Aorta (tissue), 5 donors: ENCODE results near the gene MYO6. TPM values are rescaled to one million over a fixed set of nuclear protein-coding genes. Genes with fewer than 3 reads are reported as not detected.
"Not testable (repeated sequence)": the region's sequence is repeated elsewhere in the genome, so short reads cannot be mapped to it uniquely, and the experiment has no call there.

Experiments used
- ATAC-seq: fragments of 200-7000 bp; cut with Tn5 transposase; one replicate; pipeline ENCODE4 v1.9.1; 2022; ENCODE audit warnings: moderate library complexity; ENCODE audit not compliant: low FRiP score
- DNase-seq, 2 donors: peaks; one replicate each; pipeline ENCODE4 v3.0.0-alpha.2; 2020
- H3K27ac ChIP-seq, 2 donors: one replicate each; pipeline ENCODE4 v1.5.1; 2013; ENCODE audit warnings: low read length in 2 of 2, mild to moderate bottlenecking in 2 of 2, moderate library complexity in 2 of 2, control low read depth in 1 of 2, inconsistent platforms in 1 of 2, low read depth in 1 of 2
- H3K27me3 ChIP-seq, 2 donors: one replicate each; pipeline ENCODE4 v1.6.1; 2013; ENCODE audit warnings: control low read depth in 1 of 2, low read length in 1 of 2, mild to moderate bottlenecking in 1 of 2, moderate library complexity in 1 of 2; ENCODE audit not compliant: insufficient read depth in 2 of 2, control insufficient read depth in 1 of 2
- H3K36me3 ChIP-seq, 2 donors: one replicate each; pipeline ENCODE4 v1.6.1; 2013; ENCODE audit warnings: control low read depth in 1 of 2, low read length in 1 of 2, mild to moderate bottlenecking in 1 of 2; ENCODE audit not compliant: insufficient read depth in 2 of 2, control insufficient read depth in 1 of 2
- H3K4me1 ChIP-seq, 2 donors: one replicate each; pipeline ENCODE4 v1.6.1; 2013; ENCODE audit warnings: low read length in 2 of 2, control low read depth in 1 of 2, mild to moderate bottlenecking in 1 of 2, moderate library complexity in 1 of 2; ENCODE audit not compliant: insufficient read depth in 2 of 2, control insufficient read depth in 1 of 2
- H3K4me3 ChIP-seq, 2 donors: one replicate each; pipeline ENCODE4 v1.5.1; 2013; ENCODE audit warnings: low read length in 2 of 2, control low read depth in 1 of 2, mild to moderate bottlenecking in 1 of 2
- H3K9me3 ChIP-seq: one replicate; pipeline ENCODE4 v1.6.1; 2013; ENCODE audit warnings: mild to moderate bottlenecking, low read length; ENCODE audit not compliant: control insufficient read depth
- WGBS, 2 donors: extraction: QIAGEN DNeasy Blood & Tissue Kit; methylation state at CpG; one replicate each; pipeline ENCODE4 v1.1.7; 2013; 5-methylcytosine and 5-hydroxymethylcytosine counted together
- intact Hi-C, 2 donors: fragments of 100-400 bp; cut with DNase I; formaldehyde crosslinking; loops; one replicate each; pipeline versions ENCODE4 v1.14.2 to v1.15.0; 2022
- polyA plus RNA-seq, 2 donors: library from polyadenylated mRNA; stranded (reverse); fragments of 200-250 nt; gene quantifications; one replicate each; pipeline ENCODE4 v1.2.3, GENCODE V29; 2013
- total RNA-seq, 2 donors: library from RNA; stranded (reverse); fragmentation: NEBNext Ultra II Directional; extraction: Animal tissue kit (Norgen Biotek cat#: 25700); gene quantifications; one replicate each; pipeline ENCODE4 v1.2.1, GENCODE V29; 2021
- donor health status: healthy with polysubstance abuse.
- donor health status: Bipolar disorder and iron deficiency.
- donor health status: DM: no; HTN: no; CAD: no.
- donor health status: DM: no; HTN: no; CAD: no.
- donor health status: DM: yes; HTN: yes; CAD: no.

MYO6 gene
- total and polyA plus RNA-seq, 4 donors = 10.8 to 24.8 (median 18.0) TPM

DNA sequence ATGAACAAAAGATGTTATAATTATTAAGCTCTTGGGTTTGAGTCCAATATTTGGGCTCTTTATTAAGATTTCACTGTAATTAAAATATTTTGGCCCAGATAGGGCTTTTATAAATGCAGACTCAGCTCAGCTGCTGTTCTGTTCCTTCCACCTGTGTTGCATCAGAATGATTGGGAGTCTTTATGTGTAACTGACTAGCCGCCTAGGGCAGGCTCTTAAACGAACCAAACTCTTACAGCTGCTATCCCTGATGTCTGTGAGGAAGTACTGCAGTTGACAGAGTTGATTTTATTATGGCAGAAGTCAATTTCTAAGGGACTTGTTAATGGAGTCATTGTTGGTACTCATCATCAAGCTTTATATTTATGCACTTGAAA lies 144.7 kb downstream of the MYO6 start:
- WGBS, 2 donors = 76 to 88% methylated on average over 2 of the region's 2 CpGs

DNA sequence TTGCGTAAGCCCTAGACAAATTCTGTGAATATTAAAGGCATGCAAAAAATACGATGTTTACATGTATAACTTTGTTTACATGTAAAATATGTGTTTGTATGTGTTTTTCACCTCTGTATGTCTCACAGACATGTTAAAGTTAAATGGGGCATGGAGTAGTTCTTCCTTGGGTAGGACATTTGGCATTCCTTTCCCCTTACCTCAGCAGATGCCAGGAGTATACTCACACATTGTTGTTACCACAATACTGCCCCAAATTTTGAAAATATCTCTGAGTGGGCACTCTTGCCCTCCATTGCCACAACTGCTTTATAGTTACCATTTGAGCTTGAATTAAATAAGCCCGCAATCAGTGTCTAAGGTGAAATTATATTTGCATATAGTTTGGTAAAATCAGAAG lies 147.5 kb downstream of the MYO6 start:
- H3K36me3 ChIP-seq = peaks cover 0 to 2% of the 10 kb centered on the region in 2 donors
- H3K27ac ChIP-seq = no peak overlapping the region
- 58 to 94% methylated on average over 3 of the region's 3 CpGs for WGBS, 2 donors
- intact Hi-C loops = no loop called here
- ATAC-seq (no peak), DNase-seq (no peak)
- H3K9me3 ChIP-seq = no peaks in the 10 kb centered on the region
- no peaks in the 10 kb centered on the region for H3K4me1 ChIP-seq
- H3K27me3 ChIP-seq = no peaks in the 10 kb centered on the region
- no peak overlapping the region for H3K4me3 ChIP-seq

More for the DNA sequence above, 144.7 kb downstream of the MYO6 start:
- intact Hi-C loops = no loop called here
- Histone ChIP-seq H3K4me3 (no peak overlapping the region), H3K27me3 (no peaks in the 10 kb centered on the region), H3K9me3 (no peaks in the 10 kb centered on the region), H3K27ac (no peak overlapping the region), H3K36me3 (peaks cover 0 to 2% of the 10 kb centered on the region in 2 donors), H3K4me1 (no peaks in the 10 kb centered on the region)
- no peak for ATAC-seq
- no peak for DNase-seq

DNA sequence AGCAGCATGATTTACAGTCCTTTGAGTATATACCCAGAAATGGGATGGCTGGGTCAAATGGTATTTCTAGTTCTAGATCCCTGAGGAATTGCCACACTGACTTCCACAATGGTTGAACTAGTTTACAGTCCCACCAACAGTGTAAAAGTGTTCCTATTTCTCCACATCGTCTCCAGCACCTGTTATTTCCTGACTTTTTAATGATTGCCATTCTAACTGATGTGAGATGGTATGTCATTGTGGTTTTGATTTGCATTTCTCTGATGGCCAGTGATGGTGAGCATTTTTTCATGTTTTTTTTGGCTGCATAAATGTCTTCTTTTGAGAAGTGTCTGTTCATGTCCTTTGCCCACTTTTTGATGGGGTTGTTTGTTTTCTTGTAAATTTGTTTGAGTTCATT lies 151.2 kb downstream of the MYO6 start:
- H3K27me3 ChIP-seq, H3K4me3 ChIP-seq, ATAC-seq, H3K27ac ChIP-seq, H3K36me3 ChIP-seq, H3K4me1 ChIP-seq, H3K9me3 ChIP-seq, intact Hi-C loops, DNase-seq: not testable (repeated sequence)
- 90 to 92% methylated on average over 1 of the region's 1 CpG for WGBS, 2 donors

DNA sequence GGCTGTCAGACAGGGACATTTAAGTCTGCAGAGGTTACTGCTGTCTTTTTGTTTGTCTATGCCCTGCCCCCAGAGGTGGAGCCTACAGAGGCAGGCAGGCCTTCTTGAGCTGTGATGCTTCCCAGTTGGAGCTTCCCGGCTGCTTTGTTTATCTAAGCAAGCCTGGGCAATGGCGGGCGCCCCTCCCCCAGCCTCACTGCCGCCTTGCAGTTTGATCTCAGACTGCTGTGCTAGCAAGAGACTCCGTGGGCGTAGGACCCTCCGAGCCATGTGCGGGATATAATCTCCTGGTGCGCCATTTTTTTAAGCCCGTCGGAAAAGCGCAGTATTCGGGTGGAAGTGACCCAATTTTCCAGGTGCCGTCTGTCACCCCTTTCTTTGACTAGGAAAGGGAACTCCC lies 156.1 kb downstream of the MYO6 start:
- intact Hi-C loops, H3K36me3 ChIP-seq, H3K4me3 ChIP-seq, H3K27ac ChIP-seq, H3K4me1 ChIP-seq, H3K27me3 ChIP-seq, DNase-seq, H3K9me3 ChIP-seq, ATAC-seq: not testable (repeated sequence)
- WGBS, 2 donors = 94 to 95% methylated on average over 12 to 14 of the region's 14 CpGs

GRCh38 chr6:75906871-75907270 lies 157.8 kb downstream of the MYO6 start:
- Histone ChIP-seq H3K27ac (no peak overlapping the region), H3K4me3 (no peak overlapping the region), H3K27me3 (no peaks in the 10 kb centered on the region), H3K4me1 (no peaks in the 10 kb centered on the region), H3K9me3 (no peaks in the 10 kb centered on the region), H3K36me3 (no peaks in the 10 kb centered on the region)
- DNase-seq (no peak), ATAC-seq (no peak)
- intact Hi-C loops = no loop called here
- 90 to 92% methylated on average over 3 of the region's 3 CpGs for WGBS, 2 donors

GRCh38 chr6:75907444-75907843 lies 158.4 kb downstream of the MYO6 start:
- Histone ChIP-seq H3K27me3 (no peaks in the 10 kb centered on the region), H3K4me3 (no peak overlapping the region), H3K36me3 (no peaks in the 10 kb centered on the region), H3K9me3 (no peaks in the 10 kb centered on the region), H3K27ac (no peak overlapping the region), H3K4me1 (no peaks in the 10 kb centered on the region)
- 76 to 83% methylated on average over 2 of the region's 2 CpGs for WGBS, 2 donors
- no peak for ATAC-seq
- no peak for DNase-seq
- intact Hi-C loops = no loop called here

- Histone ChIP-seq H3K36me3 (peaks cover 0 to 2% of the 10 kb centered on the region in 2 donors), H3K27ac (no peak overlapping the region), H3K9me3 (no peaks in the 10 kb centered on the region), H3K4me1 (no peaks in the 10 kb centered on the region), H3K4me3 (no peak overlapping the region), H3K27me3 (no peaks in the 10 kb centered on the region)
- DNase-seq (no peak), ATAC-seq (no peak)
- intact Hi-C loops = no loop called here
Measured at GRCh38 chr6:75913040-75913439, 164.0 kb downstream of the MYO6 start.

DNA sequence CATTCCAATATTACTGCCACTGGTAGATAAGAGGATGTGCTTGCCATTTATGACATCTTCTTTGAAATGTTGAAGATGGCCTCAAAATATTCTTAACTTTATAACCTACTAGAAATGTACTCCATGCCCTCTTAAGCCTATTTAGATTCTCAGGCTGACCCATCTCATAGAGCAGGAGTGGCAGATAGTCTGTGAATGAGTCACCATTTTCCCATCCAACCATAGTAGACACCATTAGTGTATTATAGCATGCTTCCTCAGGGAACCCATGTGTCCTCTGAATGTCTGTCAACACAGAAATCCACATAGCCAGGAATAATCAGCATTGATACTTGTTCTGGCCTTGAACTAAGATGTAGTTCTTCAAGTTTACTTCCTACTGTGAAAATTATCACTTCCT lies 173.2 kb downstream of the MYO6 start:
- Histone ChIP-seq H3K9me3 (no peaks in the 10 kb centered on the region), H3K4me1 (no peaks in the 10 kb centered on the region), H3K36me3 (peaks cover 0 to 4% of the 10 kb centered on the region in 2 donors), H3K27me3 (no peaks in the 10 kb centered on the region), H3K4me3 (no peak overlapping the region), H3K27ac (no peak overlapping the region)
- DNase-seq (no peak), ATAC-seq (no peak)
- intact Hi-C loops = no loop called here

DNA sequence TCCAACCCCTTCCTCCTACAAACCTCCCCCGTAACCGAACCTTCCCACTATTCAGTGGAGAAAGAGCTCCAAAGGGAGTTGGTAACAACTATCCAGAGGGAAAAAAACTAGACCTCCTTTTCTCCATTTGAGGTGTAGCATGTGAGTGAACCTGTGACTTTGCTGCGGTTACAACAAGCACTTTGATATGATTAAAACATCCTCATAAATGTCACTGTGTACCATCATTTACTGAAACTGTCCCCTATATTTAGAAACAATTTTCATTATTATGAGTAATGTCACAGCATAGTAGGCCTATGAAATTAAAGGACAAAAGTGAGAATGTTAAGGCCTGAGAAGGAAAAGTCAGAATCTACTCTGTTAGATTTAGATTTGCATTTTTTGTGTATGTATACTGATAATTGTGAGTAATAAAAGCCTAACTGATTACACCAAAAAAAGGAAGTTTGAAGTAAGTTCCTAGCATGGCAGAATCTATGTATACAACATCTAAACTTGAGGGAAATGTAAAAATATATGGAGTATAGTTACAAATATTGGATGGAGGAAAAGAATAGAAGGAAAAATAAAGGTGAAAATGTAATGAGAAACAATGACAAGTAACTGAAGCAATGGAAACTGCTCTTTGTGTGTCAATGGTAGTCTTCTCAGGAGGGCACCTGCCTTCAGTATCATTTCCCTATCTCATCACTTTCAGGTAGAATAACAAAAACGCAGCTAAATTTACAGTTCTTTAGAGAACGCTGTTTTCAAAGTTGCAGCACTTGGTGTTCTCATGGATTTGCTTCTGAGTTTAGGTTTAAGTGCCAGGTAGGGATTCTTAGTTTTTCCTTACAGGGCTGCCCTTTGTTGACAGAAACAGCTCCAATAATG lies 177.5 kb downstream of the MYO6 start:
- 92 to 93% methylated on average over 5 of the region's 5 CpGs for WGBS, 2 donors

More for the DNA sequence above, 177.5 kb downstream of the MYO6 start:
- ATAC-seq (no peak), DNase-seq (no peak)
- intact Hi-C loops = no loop called here
- Histone ChIP-seq H3K36me3 (no peaks in the 10 kb centered on the region), H3K4me1 (no peaks in the 10 kb centered on the region), H3K4me3 (no peak overlapping the region), H3K27ac (no peak overlapping the region), H3K27me3 (no peaks in the 10 kb centered on the region), H3K9me3 (no peaks in the 10 kb centered on the region)
